Calu3 (cell line): Measurements from ENCODE around the gene SIX3. TPM values are rescaled to one million over a fixed set of nuclear protein-coding genes. Genes with fewer than 3 reads are reported as not detected.

ENCODE experiments used
- BruUV-seq: library from RNA; stranded (reverse); fragments of 400-500 nt; replicated peaks from 2 replicates; lab custom pipeline; 2021; lab: Mats Ljungman, UMichigan
- CTCF ChIA-PET: fragments of 300-600 bp; sonication (Branson Sonifier 250); formaldehyde crosslinking; loops from one replicate; lab custom pipeline; 2022; ENCODE audit warnings: antibody characterized with exemption; lab: Charles Lee
- DNase-seq: peaks from one replicate; pipeline ENCODE4 v3.0.0; 2022
- H3K27ac Mint-ChIP-seq: one replicate; pipeline ENCODE4 v1.8.0; 2022; ENCODE audit warnings: mixed read lengths; ENCODE audit not compliant: unreplicated experiment
- H3K27me3 Mint-ChIP-seq: one replicate; pipeline ENCODE4 v1.8.0; 2022; ENCODE audit warnings: mixed read lengths; ENCODE audit not compliant: unreplicated experiment
- H3K36me3 Mint-ChIP-seq: one replicate; pipeline ENCODE4 v1.8.0; 2022; ENCODE audit warnings: mild to moderate bottlenecking, moderate library complexity, mixed read lengths; ENCODE audit not compliant: insufficient read depth, unreplicated experiment
- H3K4me1 Mint-ChIP-seq: one replicate; pipeline ENCODE4 v1.8.0; 2022; ENCODE audit warnings: mild to moderate bottlenecking, low read depth, mixed read lengths; ENCODE audit not compliant: unreplicated experiment
- H3K4me3 Mint-ChIP-seq: one replicate; pipeline ENCODE4 v1.8.0; 2022; ENCODE audit warnings: mild to moderate bottlenecking, low read depth, moderate library complexity, mixed read lengths; ENCODE audit not compliant: unreplicated experiment
- H3K9me3 Mint-ChIP-seq: one replicate; pipeline ENCODE4 v1.8.0; 2022; ENCODE audit warnings: low read depth, mixed read lengths; ENCODE audit not compliant: unreplicated experiment
- intact Hi-C: fragments of 100-400 bp; cut with micrococcal nuclease; formaldehyde crosslinking; loops from one replicate; pipeline ENCODE4 v1.10.0; 2022; ENCODE audit not compliant: unreplicated experiment
- total RNA-seq: library from RNA; stranded (reverse); gene quantifications from 2 replicates; pipeline ENCODE4 v1.2.3, GENCODE V29; 2022
- TF ChIP-seq, protein P1 (sequence below): fragments of 200-600 bp; IDR thresholded peaks from one replicate; pipeline ENCODE4 v1.8.0; 2022; ENCODE audit warnings: antibody characterized with exemption; ENCODE audit not compliant: unreplicated experiment

Gene SIX3
- total RNA-seq, 1 experiment from 2014 or later = not detected

GRCh38 chr2:44943031-44943692, 1.7 kb downstream of the SIX3 start:
- CTCF ChIA-PET = no interaction called here
- TF ChIP-seq, protein P1, sequence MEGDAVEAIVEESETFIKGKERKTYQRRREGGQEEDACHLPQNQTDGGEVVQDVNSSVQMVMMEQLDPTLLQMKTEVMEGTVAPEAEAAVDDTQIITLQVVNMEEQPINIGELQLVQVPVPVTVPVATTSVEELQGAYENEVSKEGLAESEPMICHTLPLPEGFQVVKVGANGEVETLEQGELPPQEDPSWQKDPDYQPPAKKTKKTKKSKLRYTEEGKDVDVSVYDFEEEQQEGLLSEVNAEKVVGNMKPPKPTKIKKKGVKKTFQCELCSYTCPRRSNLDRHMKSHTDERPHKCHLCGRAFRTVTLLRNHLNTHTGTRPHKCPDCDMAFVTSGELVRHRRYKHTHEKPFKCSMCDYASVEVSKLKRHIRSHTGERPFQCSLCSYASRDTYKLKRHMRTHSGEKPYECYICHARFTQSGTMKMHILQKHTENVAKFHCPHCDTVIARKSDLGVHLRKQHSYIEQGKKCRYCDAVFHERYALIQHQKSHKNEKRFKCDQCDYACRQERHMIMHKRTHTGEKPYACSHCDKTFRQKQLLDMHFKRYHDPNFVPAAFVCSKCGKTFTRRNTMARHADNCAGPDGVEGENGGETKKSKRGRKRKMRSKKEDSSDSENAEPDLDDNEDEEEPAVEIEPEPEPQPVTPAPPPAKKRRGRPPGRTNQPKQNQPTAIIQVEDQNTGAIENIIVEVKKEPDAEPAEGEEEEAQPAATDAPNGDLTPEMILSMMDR = no peak
- Mint-ChIP-seq H3K27me3 (peaks cover 72% of the 10 kb centered on the region), H3K27ac (no peak overlapping the region), H3K4me3 (no peak overlapping the region), H3K4me1 (peaks cover 15% of the 10 kb centered on the region), H3K9me3 (no peaks in the 10 kb centered on the region), H3K36me3 (peaks cover 26% of the 10 kb centered on the region)
- no TSS peak for BruUV-seq
- intact Hi-C loops = no loop called here
- DNase-seq = no peak

- no peak for DNase-seq
- BruUV-seq = no TSS peak
- Mint-ChIP-seq H3K27ac (no peak overlapping the region), H3K9me3 (no peaks in the 10 kb centered on the region), H3K27me3 (peaks cover 67% of the 10 kb centered on the region), H3K4me1 (peaks cover 15% of the 10 kb centered on the region), H3K36me3 (peaks cover 20% of the 10 kb centered on the region), H3K4me3 (no peak overlapping the region)
- intact Hi-C loops = no loop called here
- CTCF ChIA-PET = no interaction called here
- TF ChIP-seq, protein P1 = no peak
Observed at GRCh38 chr2:44943693-44944101, 2.2 kb downstream of the SIX3 start.

- no TSS peak for BruUV-seq
- no peak for DNase-seq
- Mint-ChIP-seq H3K27ac (no peak overlapping the region), H3K27me3 (peaks cover 65% of the 10 kb centered on the region), H3K4me3 (no peak overlapping the region), H3K9me3 (no peaks in the 10 kb centered on the region), H3K4me1 (peaks cover 20% of the 10 kb centered on the region), H3K36me3 (peaks cover 18% of the 10 kb centered on the region)
- CTCF ChIA-PET = no interaction called here
- TF ChIP-seq, protein P1 = no peak
- intact Hi-C loops = no loop called here
Observed at GRCh38 chr2:44944102-44944951, 2.8 kb downstream of the SIX3 start.

DNA sequence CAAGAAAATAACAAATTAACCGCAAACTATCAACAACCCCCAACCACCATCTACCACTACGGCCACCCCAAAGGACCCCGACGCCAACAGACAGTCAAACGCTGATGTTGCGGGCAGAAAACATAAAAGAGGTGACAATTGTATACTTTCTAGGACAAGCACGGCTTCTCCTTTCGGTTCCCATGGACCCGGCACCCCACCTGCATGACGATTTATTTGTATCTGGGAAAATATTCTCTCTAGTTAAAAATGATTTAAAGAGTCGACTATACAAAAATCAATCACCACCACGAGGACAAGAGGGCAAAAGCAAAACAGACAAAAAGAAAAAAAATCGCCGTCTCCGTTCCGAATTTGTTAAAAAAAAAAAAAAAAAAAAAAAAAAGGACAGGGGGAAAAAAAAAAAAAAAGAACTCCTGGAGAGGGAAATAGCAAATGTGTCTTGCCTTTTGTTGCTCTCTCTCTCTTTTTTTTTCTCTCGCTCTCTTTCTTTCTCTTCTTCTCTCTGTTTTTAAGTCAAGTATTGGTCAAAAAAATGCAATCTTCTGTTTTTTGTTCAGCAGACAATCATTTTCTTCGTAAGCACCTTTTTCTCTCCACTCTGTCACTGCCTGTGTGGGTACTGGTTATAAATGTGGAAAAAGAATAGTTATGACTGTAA, 3.6 kb downstream of the SIX3 start:
- TF ChIP-seq, protein P1 = no peak
- CTCF ChIA-PET = no interaction called here
- H3K4me1 Mint-ChIP-seq = peaks cover 22% of the 10 kb centered on the region
- H3K9me3 Mint-ChIP-seq = no peaks in the 10 kb centered on the region
- H3K27me3 Mint-ChIP-seq = peaks cover 65% of the 10 kb centered on the region
- no peak overlapping the region for H3K27ac Mint-ChIP-seq
- no peak for DNase-seq
- H3K36me3 Mint-ChIP-seq = peaks cover 18% of the 10 kb centered on the region
- H3K4me3 Mint-ChIP-seq = no peak overlapping the region
- intact Hi-C loops = no loop called here
- BruUV-seq = no TSS peak
